Stimulated activated CD8-positive, alpha-beta memory T cell treated with anti-CD3 and anti-CD28 coated beads, Interleukin-15, amount 100 ng/mL, for 4 hours (primary cell): ENCODE data around the gene GRAMD1B.
"Not testable (repeated sequence)": the region's sequence is repeated elsewhere in the genome, so short reads cannot be mapped to it uniquely, and the experiment has no call there.

ENCODE experiments used
- DNase-seq, 2 donors: peaks; one replicate each; pipeline ENCODE4 v3.0.0-alpha.2; 2020; ENCODE audit warnings: low read depth in 2 of 2

GRAMD1B gene

DNA sequence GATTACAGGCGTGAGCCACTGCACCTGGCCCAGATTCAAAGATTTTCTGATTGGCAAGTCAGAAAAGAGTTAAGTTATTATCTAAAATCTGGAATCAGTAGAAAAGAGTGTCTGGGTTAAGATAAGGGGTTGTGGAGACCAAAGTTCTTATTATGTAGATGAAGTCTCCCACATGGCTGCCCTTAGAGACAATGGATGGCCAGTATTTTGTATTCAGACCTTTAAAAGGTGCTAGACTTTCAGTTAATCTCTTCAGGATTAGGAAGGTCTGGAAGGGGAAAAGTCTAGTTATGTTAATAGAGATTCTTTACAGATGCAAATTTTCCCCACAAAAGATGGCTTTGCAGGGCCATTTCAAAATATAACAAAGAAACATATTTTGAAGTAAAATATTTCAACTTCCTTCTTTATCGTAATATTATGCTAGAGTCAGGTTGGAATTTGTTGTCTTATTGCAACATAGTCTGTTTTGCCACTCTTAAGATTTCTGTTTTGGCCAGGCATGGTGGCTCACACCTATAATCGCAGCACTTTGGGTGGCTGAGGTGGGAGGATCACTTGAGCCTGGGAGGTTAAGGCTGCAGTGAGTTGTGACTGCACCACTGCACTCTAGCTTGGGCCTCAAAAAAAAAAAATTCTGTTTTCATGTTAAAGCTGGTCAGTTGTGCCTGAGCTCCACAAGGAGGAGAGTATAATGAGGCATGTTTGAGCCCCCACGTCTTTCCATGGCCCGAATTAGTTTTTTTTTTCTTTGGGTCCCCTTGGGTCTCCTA, 14.0 kb downstream of the GRAMD1B start:
- no peak for DNase-seq

DNA sequence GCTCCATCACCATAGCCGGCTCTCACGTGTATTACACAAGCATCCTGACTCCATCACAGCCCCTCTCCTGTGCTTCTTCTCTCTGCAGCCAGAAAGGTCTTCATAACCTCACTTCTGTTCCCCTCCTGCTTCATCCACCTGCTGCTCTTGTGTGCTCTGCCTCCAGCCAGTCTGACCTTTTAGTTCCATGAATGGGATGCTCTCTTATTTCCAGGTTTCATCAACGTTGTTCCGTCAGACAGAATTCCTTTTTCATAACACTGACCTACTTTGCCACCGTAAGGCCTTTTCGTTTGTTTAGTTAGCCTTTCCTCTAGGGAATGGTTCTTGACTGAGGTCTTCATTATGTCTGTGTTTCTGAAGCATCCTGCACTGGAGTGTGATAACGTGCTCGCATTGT, 18.8 kb downstream of the GRAMD1B start:
- no peak for DNase-seq

DNA sequence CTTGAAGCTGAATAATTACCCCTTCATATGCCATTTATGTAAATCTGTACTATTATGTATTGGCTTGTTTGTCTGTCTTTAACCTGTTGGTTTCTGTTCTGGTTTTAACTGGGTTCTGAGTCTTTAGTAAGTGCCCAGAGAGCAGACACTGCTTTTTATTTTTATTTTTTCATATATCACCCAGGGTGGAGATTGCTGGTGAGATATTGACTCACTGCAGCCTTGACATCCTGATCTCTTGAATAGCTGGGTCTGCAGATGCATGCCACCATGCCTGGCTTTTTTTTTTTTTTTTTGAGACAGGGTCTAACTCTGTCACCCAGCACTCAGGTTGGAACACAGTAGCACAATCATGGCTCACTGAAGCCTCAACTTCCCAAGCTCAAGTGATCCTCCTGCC, 19.4 kb downstream of the GRAMD1B start:
- no peak for DNase-seq

DNA sequence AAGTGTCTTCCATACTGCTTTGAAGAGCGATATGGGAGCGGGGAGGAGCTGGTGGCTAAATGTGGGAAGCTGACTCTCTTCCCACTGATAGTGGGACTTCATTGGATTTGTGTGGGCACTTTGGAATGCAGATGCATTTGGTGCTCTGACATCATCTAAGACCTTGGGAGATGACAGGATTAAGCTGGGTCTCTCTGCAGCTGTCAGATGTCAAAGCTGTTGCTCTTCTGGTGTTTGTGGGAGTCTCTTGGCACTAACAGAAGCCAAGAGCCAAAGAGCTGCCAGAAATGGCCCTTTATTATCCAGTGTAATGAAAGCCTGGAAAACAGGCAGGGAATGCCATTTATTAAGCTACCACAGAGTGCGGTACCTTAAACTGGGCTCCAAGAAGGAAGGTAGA, 20.6 kb downstream of the GRAMD1B start:
- DNase-seq: no peak

DNA sequence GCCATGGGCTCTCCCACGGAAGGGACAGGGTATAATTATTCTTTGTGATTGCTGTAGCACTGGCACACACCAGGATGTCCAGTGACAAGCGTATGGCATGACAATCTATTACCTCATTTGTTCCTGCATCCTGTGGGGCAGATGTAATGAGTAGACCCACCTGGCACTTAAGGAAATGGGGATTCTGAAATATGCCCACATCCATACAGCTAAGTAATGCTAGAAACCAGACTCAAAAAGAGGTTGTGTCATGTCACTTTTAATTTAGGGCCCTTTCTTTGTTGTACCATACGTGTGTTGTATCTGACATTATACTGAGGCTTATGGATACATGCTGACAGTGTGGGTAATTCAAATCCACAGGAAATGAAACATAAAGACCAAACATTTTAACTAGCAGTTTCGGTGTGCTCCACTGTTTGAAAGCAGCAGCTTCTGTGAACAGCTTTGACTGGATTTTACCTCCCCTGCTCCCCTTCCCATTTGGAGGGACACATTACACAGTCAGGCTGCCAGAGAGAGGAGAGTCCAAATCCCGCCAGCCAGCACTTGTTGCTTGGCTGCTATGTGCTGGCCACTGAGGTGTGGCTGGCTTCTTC, 21.2 kb downstream of the GRAMD1B start:
- no peak for DNase-seq

DNA sequence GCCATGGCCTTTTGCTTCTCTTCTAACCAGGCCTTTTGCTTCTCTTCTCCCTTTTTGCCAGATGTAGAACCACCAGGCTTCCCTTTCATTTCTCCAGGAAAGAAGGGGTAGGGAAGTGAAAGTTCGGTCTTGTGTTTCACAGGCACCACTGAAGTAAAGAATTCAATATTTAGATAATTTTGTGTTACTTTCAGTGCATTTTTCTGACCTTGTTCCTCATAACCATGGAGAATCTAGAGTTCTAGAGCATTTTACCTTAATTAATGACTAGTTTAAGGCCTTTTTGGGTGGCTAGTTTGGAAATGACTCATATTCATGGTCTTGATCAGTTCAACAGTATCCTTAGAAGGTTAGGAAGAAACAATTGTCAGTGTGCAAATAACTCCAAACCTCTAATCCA, 22.7 kb downstream of the GRAMD1B start:
- no peak for DNase-seq

DNA sequence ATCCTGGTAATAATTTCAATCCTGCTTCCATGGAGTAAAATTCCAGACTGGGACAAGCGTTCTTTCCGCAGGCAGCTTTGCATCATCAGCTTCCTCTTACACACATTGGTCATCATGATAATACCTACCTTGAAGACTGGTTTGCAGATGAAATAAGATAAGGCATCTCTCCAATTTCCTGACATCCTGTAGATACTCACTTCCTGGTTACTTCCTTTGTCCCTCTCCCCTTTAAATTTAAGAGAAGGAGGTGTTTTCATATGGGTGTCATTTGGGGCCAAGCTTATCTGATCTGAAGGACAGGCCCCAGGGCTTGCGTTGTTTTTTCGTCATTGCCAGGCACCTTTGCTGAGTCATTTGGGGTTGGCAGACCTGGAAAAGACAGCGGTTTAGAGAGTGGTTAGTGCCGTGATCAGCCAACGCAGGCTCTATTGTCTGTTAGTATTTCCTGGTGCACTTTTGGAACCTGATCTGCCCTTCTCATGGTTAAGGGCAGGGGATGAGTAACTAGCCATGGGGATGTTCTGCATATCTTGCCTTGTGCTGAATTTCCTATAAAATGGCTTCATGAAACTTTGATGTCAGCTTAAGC, 24.1 kb downstream of the GRAMD1B start:
- peak in 1 of 2 donors; percentile 25 for DNase-seq

DNA sequence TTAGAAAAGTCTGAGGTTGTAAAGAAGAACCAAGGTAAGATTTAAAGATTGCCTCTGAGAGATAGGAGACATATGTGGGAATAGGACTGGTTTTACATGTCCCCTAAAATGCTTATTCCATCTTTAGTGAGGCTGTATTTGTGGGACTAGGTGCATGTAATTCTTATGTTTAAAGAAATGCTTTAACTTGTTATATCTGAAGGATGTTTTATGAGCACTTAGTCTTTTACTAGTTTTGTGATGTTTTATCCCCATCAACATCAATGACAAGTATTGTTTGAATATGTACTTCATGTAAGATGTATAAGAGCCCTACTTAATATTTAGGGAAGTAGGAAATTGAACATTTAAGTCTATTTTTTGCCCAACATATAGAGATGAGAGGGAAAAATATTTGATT, 24.7 kb downstream of the GRAMD1B start:
- no peak for DNase-seq

DNA sequence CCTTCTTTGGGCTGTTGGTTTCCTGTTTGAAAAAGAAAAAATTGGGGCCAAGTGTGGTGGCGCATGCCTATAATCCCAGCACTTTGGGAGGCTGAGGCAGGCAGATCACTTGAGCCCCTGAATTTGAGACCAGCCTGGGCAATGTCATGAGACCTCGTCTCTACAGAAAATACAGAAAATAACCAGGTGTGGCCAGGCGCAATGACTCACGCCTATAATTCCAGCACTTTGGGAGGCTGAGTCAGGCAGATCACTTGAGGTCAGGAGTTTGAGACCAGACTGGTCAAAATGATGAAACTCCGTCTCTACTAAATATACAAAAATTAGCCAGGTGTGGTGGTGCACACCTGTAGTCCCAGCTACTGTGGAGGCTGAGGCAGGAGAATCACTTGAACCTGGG, 26.4 kb downstream of the GRAMD1B start:
- not testable (repeated sequence) for DNase-seq

DNA sequence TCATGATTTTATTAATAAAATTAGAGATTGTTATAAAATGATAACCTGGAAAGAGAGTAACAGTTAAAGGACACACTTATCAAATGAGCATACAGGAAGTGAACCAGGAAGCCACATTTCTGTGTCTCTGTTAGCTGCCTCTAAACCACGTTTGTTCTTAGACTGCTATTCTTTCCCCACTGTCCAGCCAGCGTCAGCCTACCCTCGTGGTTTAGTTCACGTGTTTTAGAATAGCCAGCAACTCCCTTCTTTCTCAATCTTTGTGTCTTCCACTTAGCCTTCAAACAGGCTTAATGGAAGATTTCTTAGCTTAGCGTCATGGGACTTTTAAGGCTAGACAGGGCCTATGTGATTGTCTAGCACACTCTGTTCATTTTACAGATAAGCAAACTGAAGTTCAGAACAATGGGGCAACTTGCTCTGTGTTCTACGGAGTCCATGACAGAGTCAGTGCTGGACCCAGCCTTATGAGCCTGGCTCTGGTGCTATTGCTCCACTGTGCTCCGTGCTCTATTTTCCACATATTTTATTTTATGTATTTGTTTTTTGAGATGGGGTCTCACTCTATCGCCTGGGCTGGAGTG, 27.2 kb downstream of the GRAMD1B start:
- DNase-seq: no peak

DNA sequence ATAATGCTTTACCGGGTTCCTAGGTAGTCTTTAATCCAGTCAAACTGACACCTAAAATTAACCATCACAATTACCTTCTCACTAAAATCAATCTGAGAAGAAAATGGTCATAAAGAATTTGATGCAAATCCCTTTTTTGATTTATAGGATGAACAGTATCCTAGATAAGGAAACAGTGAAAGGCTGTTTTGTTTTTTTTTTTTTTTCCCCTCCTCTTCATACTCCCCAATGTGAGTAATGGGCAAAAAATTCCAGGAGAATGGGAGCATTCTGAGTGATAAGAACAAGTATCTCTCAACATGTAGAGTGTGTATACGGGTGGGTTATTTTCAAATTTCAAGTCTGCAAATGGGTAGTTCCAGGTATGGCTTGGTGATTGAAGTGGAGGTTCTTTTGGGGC, 28.4 kb downstream of the GRAMD1B start:
- DNase-seq: no peak

DNA sequence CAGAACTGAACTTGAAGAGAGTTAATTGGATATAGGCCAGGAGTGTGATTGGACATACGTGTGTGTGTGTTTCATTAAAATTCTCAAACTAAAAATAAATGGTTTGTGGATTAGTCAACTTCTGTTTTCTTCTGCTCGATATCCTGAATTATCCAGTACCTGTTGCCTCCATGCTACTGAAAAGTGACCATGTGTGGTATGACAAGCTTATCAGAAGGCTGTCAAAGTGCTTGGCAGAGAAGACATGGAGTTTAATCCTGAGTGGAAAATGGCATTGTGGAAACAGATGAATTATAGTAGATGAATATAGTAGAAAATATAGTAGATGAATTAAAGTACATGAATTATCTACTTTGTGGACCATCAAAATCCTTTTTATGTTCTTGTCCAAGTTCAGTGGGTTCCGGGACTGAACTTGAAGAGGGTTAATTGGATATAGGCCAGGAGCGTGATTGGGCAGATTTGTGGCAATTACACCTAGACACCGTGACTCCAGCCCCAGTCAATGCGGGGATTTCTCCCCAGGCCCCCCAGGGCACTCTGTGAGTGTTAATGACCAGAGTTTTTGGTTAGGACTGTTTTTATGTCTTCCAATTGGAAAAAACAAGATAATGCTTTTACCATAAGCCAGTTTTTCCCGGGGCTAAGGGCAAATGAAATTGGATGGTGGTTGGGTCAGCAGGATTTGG, 30.1 kb downstream of the GRAMD1B start:
- DNase-seq: no peak

DNA sequence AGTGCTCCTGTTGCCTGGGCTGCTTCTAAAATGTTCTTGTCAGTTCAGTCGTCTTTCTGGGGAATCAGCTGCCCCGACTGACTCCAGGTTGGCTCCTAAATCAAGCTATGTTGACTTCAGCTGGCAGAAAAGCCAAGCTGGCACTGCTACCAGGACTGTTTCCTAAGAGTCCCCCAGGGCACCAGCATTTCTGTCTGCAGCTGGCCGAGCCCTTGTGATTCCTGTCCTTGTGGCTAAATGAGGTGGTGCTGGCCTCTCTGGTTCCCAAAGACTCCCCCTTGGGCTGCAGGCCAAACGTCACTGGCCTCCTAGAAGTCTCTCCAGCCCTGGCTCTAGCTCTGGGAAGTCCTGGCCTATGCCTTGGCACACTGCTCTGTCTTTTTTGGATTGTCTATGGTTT, 31.1 kb downstream of the GRAMD1B start:
- no peak for DNase-seq

DNA sequence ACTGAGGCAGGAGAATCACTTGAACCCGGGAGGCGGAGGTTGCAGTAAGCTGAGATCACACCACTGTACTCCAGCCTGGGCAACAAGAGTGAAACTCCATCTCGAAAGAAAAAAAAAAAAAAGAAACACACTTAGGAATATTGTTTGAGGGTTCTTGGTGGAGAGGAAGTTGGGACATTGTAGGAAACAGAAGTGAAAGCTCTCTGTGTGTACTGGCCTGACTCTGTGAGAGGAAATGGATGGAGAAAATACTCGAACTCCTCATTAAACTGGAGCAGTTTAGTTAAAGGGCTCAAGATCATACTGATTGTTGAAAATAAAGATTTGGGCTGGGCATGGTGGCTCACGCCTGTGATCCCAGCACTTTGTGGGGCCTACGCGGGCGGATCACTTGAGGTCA, 35.6 kb downstream of the GRAMD1B start:
- DNase-seq: not testable (repeated sequence)

DNA sequence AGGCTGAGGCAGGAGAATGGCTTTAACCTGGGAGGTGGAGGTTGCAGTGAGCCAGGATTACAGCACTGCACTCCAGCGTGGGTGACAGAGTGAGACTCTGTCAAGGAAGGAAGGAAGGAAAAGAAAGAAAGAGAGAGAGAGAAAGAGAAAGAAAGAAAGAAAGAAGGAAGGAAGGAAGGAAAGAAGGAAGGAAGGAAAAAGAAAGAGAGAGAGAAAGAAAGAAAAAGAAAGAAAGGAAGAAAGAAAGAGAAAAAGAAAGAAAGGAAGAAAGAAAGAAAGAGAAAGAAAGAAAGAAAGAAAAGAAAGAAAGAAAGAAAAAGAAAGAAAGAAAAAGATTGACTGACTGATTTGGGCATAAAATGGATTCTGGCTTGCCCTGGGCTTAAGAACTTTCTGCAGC, 36.1 kb downstream of the GRAMD1B start:
- not testable (repeated sequence) for DNase-seq

DNA sequence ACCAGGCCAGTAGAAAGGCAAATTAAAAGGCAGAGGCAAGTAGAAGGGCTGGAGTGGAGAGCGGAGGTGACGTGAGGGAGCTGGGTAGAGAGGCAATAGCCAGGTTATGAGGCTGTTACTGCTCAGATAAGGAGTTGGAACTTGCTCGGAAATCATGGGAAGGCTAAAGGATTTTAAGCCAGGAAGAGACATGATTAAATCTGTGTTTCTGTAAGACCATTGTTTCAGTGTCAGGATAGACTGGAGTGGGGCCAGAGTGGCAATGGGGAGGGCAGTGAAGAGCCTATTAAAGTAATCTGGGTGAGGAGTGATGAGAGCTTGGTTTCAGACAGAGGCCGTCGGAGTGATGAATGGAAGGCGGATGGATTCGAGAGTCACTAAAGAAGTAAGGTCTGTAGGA, 39.0 kb downstream of the GRAMD1B start:
- DNase-seq: no peak

DNA sequence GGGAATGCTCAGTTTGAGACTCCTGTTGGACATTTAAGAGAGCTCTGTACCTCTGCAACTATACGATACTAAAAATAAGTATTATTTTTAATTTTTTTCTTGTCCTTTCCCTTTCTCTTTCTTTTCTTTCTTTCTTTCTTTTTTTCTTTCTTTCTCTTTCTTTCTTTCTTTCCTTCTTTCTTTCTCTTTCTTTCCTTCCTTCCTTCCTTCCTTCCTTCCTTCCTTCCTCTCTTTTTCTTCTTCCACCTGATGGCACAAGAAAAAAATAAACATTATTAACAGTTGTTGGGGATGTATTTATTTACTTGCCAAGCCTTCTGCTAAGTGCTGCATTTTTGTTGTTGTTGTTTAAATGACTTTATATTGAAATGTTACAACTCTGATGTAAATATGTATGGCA, 39.5 kb downstream of the GRAMD1B start:
- DNase-seq: no peak

DNA sequence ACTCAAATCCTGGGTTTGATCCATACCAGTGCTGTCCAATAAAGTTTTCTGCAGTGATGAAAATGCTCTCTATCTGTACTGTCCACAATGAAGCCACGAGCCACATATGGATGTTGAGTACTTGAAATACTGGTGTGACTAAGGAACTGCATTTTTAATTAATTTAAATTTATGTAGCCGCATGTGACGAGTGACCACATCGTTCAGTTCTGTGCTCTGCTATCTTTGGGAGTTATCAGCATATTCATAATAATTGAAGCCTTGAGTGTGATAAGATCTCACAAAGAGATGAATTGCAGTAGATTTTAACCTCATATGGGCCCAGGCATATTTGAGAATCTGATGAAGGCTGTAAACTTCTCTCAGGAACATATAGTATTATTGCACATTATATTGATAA, 40.8 kb downstream of the GRAMD1B start:
- no peak for DNase-seq

DNA sequence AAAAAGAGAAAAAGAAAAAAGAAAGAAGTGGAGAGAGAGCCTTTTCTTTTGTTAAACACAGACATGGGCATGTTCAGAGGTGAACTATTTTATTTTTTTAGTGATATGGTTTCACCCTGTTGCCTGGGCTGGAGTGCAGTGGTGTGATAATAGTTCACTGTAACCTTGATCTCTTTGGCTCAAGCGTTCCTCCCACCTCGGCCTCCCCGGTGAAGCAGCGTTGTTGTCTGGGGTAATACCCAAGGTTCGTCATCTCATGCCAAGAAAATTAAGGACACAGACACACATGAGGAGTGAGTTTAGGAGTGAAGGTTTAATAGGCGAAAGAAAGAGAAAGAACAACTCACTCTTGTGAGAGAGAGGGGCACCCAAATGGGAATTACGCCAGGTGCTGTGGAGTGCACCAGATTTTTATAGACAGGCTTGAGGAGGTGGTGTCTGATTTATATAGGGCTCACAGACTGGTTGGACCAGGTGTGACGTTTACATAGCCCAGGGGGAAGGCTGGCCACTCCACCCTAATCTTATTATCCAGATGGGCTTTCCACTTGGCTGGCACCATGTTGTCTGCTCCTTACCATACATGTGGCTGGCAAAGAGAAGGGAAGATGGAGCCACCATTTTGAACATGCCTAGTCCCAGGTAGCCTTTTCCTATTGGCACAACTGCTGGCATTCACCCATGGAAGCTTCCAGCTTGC, 42.3 kb downstream of the GRAMD1B start:
- DNase-seq: no peak

DNA sequence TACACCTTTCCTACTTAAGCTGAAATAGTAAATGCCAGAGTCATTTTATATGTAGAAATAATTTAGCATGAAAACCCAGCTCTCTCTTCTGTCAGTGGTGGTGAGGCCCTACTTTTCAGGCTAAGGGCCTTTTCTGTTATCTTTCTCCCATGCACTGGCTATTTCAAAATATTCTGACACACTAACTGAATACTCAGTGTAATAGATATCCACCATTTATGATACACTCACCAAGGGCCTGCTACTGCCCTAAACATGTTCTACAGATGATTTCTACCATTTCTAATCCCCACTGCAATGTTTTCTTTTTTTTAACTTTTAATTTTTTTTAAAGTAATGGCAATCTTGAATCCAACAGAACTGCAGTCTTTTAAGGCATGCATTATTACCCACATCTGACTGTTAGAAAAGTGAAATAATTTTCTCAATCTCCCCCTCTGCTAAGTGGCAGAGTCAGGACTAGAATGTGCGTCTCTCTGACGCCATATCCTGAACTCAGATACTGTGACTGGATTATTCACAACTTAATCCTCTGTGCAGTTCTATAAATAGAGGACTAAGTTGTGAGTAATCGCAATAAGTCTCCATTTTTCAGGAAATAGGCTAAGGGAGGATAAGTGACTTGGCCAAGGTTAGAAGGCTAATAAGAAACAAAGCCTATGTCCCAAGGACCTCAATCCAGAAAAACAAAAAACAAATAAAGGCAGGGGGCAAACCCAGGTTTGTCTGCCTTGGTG, 44.0 kb downstream of the GRAMD1B start:
- DNase-seq: no peak

DNA sequence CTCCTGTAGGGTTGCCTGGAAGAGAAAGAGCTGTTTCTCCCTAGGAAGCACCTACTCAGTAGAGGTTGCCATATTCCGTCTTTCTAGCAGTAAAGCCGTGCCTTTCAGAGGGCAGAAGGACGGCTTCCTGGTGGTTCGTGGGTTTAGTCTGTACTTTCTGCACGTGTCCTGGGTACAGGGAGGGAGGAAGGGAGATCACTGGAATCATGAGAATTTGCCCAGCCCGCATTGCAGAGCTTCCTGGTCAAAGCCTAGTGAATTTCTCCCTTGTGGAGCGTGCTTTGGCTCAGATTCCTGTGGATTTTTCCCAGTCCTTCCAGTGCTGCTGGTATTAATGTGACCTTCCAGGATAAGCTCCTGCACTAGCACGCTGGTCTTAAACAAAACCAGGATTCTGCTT, 44.9 kb downstream of the GRAMD1B start:
- no peak for DNase-seq
